Measurements from ENCODE around the gene CLIP1. TPM values are rescaled to one million over a fixed set of nuclear protein-coding genes. Genes with fewer than 3 reads are reported as not detected.

The CLIP1 gene
- total and polyA plus RNA-seq, 2 of the 4 experiments (the other 2 are of a cell fraction), result 38.0 to 54.8 TPM

DNA sequence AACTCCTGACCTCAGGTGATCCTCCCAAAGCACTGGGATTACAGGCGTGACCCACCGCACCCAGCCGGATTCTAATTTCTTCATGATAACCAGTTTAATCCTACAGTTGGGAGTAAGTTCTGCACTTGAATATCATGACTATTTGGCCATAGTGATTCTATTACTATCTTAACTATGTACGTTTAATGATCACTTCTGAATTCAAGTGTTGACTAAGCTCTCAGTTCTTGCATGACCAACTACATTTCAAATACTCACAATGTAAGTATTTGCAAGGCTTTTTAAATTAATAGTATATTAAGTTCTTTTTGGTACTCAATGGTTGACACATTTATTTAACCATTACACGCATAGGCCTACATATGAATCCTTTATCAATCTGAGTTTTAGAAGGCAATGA is 138.8 kb downstream of the CLIP1 start:
- in situ Hi-C loops (cut with MboI; ENCODE audit: low sequenced_read_pairs), result no loop called here
- no peak overlapping the region for H3K14ac ChIP-seq (replicated peaks; ENCODE audit: low read depth, low read length)
- no peak for TF ChIP-seq MAFK (IDR thresholded peaks at IDR 0.05; ENCODE audit: low read depth, low read length)
- no peak for TF ChIP-seq BHLHE40 (IDR thresholded peaks at IDR 0.05; ENCODE audit: low read depth, low read length)
- TF ChIP-seq POLR2A (IDR thresholded peaks at IDR 0.05; ENCODE audit: low read depth, low read length), result no peak
- no peak for TF ChIP-seq FOS (IDR thresholded peaks at IDR 0.05; ENCODE audit: low read depth, low read length)
- no peak for TF ChIP-seq RFX5 (IDR thresholded peaks at IDR 0.05; ENCODE audit: low read depth, low read length)
- TF ChIP-seq RCOR1 (IDR thresholded peaks at IDR 0.05; ENCODE audit: insufficient replicate concordance, low read length), result no peak
- TF ChIP-seq RAD21 (IDR thresholded peaks at IDR 0.05; ENCODE audit: low read length), result no peak
- TF ChIP-seq, protein P1, sequence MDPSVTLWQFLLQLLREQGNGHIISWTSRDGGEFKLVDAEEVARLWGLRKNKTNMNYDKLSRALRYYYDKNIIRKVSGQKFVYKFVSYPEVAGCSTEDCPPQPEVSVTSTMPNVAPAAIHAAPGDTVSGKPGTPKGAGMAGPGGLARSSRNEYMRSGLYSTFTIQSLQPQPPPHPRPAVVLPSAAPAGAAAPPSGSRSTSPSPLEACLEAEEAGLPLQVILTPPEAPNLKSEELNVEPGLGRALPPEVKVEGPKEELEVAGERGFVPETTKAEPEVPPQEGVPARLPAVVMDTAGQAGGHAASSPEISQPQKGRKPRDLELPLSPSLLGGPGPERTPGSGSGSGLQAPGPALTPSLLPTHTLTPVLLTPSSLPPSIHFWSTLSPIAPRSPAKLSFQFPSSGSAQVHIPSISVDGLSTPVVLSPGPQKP (IDR thresholded peaks at IDR 0.05; ENCODE audit: borderline replicate concordance, low read depth, low read length), result no peak
- TF ChIP-seq MXI1 (IDR thresholded peaks at IDR 0.05; ENCODE audit: borderline replicate concordance, low read depth, low read length), result no peak
- TF ChIP-seq, protein P2, sequence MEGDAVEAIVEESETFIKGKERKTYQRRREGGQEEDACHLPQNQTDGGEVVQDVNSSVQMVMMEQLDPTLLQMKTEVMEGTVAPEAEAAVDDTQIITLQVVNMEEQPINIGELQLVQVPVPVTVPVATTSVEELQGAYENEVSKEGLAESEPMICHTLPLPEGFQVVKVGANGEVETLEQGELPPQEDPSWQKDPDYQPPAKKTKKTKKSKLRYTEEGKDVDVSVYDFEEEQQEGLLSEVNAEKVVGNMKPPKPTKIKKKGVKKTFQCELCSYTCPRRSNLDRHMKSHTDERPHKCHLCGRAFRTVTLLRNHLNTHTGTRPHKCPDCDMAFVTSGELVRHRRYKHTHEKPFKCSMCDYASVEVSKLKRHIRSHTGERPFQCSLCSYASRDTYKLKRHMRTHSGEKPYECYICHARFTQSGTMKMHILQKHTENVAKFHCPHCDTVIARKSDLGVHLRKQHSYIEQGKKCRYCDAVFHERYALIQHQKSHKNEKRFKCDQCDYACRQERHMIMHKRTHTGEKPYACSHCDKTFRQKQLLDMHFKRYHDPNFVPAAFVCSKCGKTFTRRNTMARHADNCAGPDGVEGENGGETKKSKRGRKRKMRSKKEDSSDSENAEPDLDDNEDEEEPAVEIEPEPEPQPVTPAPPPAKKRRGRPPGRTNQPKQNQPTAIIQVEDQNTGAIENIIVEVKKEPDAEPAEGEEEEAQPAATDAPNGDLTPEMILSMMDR (conservative IDR thresholded peaks at IDR 0.05; ENCODE audit: low read depth, low read length), result no peak
- TF ChIP-seq NFE2L2 (IDR thresholded peaks at IDR 0.05; ENCODE audit: low read depth, low read length), result no peak
- no peak for TF ChIP-seq CHD1 (IDR thresholded peaks at IDR 0.05; ENCODE audit: low read depth, low read length)
- no peak for TF ChIP-seq MAZ (IDR thresholded peaks at IDR 0.05; ENCODE audit: borderline replicate concordance, low read depth, low read length)
- TF ChIP-seq CEBPB (IDR thresholded peaks at IDR 0.05; ENCODE audit: low read depth, low read length), result no peak
- TF ChIP-seq, protein P3, sequence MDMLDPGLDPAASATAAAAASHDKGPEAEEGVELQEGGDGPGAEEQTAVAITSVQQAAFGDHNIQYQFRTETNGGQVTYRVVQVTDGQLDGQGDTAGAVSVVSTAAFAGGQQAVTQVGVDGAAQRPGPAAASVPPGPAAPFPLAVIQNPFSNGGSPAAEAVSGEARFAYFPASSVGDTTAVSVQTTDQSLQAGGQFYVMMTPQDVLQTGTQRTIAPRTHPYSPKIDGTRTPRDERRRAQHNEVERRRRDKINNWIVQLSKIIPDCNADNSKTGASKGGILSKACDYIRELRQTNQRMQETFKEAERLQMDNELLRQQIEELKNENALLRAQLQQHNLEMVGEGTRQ (IDR thresholded peaks at IDR 0.05; ENCODE audit: low read depth, low read length), result no peak
- TF ChIP-seq SMC3 (IDR thresholded peaks at IDR 0.05; ENCODE audit: low read depth, low read length), result no peak
- H3K18ac ChIP-seq (ENCODE audit: low read depth, low read length), result no peak overlapping the region
- dilution Hi-C loops (cut with HindIII; ENCODE audit: low sequenced_read_pairs, unreplicated experiment), result no loop called here
- peaks cover 7% of the 10 kb centered on the region for H3K4me1 ChIP-seq (ENCODE audit: control insufficient read depth, insufficient read depth, low read length)
- no peak for DNase-seq
- no peak overlapping the region for H2BK120ac ChIP-seq (ENCODE audit: low read depth, low read length)
- no peak overlapping the region for H3K4ac ChIP-seq (ENCODE audit: low read depth, low read length)
- no peak overlapping the region for H2BK15ac ChIP-seq (ENCODE audit: low read depth, low read length)
- H3K27me3 ChIP-seq (ENCODE audit: control insufficient read depth, insufficient read depth, low read length), result no peaks in the 10 kb centered on the region
- H2BK5ac ChIP-seq (ENCODE audit: low read depth, low read length, poor library complexity, severe bottlenecking), result no peak overlapping the region
- POLR2A ChIA-PET (ENCODE audit: unreplicated experiment), result no interaction called here
- peaks cover 8 to 24% of the 10 kb centered on the region in 2 experiments for H3K79me1 ChIP-seq (ENCODE audit: low read depth in 1 of 2, low read length in 2 of 2)
- H4K91ac ChIP-seq (ENCODE audit: insufficient read depth, low read depth, low read length), result no peak overlapping the region
- H3K23ac ChIP-seq (ENCODE audit: low read depth, low read length), result no peak overlapping the region
- no peak overlapping the region for H3K4me2 ChIP-seq (ENCODE audit: low read depth, low read length)
- H3K9ac ChIP-seq (ENCODE audit: low read depth, low read length), result no peak overlapping the region
- peaks cover 19% of the 10 kb centered on the region for H3K36me3 ChIP-seq (ENCODE audit: control insufficient read depth, insufficient read depth, low read length)
- H2AFZ ChIP-seq (replicated peaks; ENCODE audit: low read length, poor library complexity), result no peak overlapping the region
- peaks cover 3% of the 10 kb centered on the region; the same call in 1 of the 2 replicates for H3K9me1 ChIP-seq (ENCODE audit: insufficient read depth, low read length)
- no peak overlapping the region for H2AK5ac ChIP-seq (ENCODE audit: low read depth, low read length)
- intact Hi-C loops (cut with micrococcal nuclease), result no loop called here
- no peak overlapping the region for H4K5ac ChIP-seq (ENCODE audit: low read depth, low read length)
- ATAC-seq (ENCODE audit: low read depth), result no peak
- no peak overlapping the region for H4K8ac ChIP-seq (ENCODE audit: low read depth in 2 of 2, low read length in 2 of 2)
- H3K56ac ChIP-seq (ENCODE audit: extremely low read depth, insufficient read depth, low read length), result no peak overlapping the region
- H3K4me3 ChIP-seq (ENCODE audit: insufficient read depth, low read depth, low read length), result no peak overlapping the region
- CTCF ChIA-PET, result interaction anchor here (1.3 kb wide), 1 partner anchor 12 kb away, joined by 3 read pairs; no protein-coding TSS in a partner anchor
- BruUV-seq (replicated peaks), result no TSS peak
- no peak overlapping the region for H2AK9ac ChIP-seq (replicated peaks; ENCODE audit: low read depth, low read length, poor library complexity)
- H4K20me1 ChIP-seq (ENCODE audit: insufficient read depth, low read length), result peaks cover 4% of the 10 kb centered on the region; the same call in 1 of the 2 replicates
- no peaks in the 10 kb centered on the region for H3K9me3 ChIP-seq (ENCODE audit: control insufficient read depth, insufficient read depth, low read length)
- no peak overlapping the region for H2BK20ac ChIP-seq (ENCODE audit: low read depth, low read length)
- WGBS, 2 experiments (ENCODE audit: extremely low coverage in 2 of 2, insufficient read length in 1 of 2), result no CpG with 5 or more reads among the region's 5 CpGs
- no peak overlapping the region for H3K27ac ChIP-seq (ENCODE audit: insufficient read depth, low read length)

All from IMR-90 (cell line).